GM18867 (cell line): Measurements from ENCODE around the gene EML4.

ENCODE experiments used
- ATAC-seq: cut with Tn5 transposase; IDR thresholded peaks from one replicate; pipeline ENCODE4 v1.9.1; 2021; ENCODE audit warnings: mild to moderate bottlenecking, moderate library complexity; ENCODE audit not compliant: unreplicated experiment

EML4 gene

DNA sequence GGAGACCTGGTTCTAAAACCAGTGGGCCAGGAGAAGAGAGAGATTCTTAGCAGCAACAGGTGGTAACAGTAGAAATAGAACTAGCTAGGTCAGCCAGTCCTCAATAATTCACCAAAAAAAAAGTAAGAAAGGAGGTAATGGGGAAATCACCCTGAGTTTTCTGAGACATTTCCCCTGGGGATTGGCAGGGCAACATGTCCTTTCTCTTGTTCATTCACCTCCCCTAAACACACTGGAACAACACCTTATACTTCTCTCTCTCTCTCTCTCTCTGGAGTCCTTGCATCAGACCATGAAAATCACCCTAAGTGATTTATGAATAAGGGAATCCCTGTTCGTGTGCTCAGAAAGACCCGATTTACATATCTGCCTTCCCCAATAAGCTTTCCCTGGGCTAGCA lies 127.1 kb downstream of the EML4 start:
- ATAC-seq, result no peak

DNA sequence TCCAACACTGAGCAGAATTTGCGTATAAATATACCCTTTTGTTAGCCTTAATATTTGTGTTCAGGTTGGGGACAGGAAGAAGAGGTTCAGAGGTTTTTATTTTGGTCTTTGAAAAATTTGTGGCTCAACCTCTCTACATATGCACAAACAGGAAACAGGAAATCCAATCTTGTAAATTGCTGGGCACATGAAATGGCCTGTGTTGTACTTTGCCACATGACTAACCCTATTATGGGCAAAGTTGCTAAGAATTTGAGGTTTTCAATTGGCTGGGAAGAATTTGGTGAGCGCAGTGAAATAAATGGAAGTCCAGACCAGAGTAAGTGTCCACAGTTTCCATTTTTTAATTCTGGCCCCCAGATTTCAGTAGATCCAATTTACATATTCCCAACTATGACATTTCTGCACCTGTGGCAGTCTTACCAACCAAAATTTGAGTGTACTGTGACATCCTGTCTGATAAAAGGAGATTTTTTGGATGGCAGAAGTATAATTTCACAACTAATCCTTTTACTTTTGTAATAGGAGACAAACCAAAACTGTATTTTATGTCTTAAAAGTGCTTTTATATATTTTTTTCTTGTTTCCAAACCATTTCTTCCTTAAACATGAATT lies 128.3 kb downstream of the EML4 start:
- ATAC-seq, result no peak

DNA sequence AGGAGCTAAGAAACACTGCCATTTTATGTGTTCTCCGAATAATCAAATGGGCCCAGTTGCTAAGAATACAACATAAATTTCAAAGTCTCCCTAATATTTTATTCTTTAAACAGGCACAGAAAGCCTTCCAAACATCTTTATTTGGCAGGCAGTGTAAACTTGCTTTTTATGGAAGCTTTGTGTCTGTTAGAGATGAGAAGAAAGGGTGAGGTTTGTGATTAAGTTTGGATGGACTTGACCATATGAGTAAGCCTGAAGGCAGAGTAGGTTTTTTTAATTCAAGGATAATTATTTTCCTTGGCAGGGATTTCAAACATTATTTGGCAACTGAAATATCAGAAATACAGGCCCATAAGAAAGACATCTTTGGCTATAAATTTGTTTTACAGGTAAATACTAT lies 129.0 kb downstream of the EML4 start:
- ATAC-seq, result no peak

DNA sequence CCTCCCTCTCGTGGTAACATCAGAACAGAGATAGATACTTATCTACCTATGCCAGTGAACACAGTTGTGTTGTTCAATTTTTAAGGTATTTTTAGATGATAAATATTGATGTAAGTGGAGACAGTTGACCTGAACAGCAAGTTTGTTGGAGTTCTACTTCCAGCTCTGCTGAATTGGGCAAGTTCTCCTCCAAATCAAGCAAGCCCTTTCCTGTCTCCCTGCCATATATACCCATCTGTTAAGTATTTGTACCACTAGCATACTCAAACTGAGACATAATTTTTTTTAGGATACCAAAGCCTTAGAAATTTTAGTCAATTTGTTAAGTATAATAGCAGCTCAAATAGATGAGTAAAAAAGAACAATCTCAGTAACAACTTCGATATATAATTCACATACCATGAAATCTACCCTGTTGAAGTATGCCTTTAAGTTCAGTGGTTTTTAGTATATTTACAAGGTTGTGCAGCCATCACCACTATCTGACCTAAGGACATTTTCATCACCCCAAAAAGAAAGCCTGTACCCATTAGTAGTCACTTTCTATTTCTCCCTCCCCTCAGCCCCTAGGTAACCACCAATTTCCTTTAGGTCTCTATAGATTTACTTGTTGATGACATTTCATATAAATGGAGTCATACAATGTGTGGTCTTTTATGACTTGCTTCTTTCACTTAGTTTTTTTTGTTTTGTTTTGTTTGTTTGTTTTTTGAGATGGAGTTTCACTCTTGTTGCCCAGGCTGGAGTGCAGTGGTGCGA lies 130.0 kb downstream of the EML4 start:
- no peak for ATAC-seq

DNA sequence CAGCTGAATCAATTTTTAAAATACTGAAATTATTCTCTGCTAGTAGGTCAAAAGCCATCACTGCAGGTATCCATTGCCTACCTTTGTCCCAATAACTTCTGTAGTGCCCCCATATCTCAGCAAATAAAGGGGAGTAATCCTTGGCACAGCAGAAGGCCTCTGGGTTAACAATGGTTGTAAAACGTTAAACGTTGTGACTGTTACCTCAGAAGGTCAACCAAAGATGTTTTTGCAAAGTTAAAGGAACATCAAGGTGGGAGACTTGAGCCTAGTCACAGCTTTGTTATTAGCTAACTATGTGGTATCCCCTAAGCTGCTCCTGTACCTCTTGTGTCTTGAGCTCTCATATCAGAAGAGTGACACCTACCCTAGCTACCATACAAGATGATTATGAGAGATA lies 131.4 kb downstream of the EML4 start:
- ATAC-seq, result no peak

DNA sequence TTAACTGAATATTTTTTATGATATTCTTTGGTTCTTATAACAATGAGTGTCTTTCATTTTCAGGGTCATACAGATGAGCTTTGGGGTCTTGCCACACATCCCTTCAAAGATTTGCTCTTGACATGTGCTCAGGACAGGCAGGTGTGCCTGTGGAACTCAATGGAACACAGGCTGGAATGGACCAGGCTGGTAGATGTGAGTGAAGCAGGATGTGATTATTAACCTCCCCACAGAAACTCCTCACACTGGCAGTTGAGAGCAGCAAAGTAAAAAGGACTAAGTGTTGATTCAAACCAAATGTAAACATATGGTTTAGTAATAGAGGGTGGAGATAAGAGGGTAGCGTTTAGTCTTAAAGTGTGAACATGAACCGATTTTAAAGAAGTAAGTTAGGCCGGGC lies 134.1 kb downstream of the EML4 start:
- no peak for ATAC-seq

DNA sequence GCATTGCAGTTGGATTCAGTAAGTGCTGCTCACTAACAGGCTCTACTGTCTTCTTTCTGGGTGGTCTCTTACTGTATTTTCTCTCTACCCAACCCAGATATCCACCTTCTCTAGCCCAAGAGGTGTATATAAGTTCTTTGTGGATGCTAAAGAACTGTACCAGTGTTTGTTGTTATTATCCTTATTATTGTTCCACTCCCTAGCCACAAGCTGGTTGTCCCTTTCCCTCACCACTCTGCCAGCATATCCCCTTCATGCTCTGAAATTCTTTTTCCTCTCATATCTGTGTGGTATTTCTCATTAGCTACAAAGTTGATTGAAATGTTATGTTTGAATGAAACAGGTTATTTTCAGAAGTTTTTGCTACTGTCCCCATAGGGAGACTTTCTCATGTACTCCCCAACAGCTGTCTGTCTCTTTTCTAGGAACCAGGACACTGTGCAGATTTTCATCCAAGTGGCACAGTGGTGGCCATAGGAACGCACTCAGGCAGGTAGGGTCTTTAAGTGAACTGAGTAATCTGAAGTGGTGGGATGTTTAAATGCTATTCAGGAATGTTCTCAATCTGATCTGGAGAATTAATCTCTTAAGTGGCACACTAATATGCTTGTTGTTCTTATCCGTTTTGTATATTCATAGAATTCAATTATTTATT lies 135.0 kb downstream of the EML4 start:
- no peak for ATAC-seq

DNA sequence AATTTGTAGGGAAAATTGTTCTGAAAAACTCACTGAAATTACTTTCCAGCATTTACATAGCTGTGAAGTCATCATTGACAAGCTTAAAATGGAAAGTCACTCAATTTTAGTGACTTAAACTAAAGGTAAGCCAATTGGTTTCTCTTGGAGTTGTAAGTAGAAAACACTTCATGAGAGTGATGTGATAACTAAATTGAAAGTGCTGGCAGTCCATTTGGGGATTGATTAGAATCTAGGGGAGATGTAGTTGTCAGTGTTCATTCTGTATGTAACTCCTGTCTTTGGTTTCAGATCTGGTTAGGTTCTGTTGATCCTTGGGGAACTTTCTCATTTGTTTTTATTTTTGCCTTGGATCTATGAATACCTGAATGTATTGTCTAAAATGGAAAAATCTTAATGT lies 138.0 kb downstream of the EML4 start:
- ATAC-seq, result no peak

DNA sequence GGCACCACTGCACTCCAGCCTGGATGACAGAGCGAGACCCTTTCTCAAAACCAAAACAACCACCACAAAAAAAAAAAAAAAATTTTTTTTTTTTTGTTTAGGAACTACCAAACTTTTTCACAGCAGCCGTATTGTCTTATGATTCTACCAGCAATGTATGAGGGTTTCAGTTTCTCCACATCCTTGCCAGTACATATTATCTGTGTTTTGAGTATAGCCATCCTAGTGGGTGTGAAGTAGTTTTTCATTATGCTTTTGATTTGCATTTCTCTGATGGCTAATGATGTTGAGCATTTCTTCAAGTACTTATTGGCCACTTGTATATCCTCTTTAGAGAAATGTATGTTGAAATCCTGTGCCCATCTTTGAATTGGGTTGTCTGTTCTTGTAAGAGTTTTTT lies 140.2 kb downstream of the EML4 start:
- ATAC-seq, result peak; percentile 48

DNA sequence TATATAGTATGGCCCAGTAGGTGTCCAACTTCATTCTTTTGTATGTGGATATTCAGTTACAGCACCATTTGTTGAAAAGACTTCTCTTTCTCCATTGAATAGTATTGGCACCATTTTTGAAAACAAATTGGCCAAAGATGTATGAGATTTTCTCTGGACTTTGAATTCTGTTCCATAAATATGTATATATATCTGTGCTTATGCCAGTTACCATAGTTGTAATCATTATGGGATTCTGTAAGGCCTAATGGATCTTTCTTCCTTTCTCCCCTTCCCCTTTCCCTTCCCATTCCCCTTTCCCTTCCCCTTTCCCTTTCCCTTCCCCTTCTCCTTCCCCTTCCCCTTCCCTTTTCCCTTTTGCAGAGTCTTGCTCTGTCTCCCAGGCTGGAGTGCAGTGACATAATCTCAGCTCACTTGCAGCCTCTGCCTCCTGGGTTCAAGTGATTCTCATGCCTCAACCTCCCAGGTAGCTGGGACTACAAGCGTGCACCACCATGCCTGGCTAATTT lies 140.9 kb downstream of the EML4 start:
- ATAC-seq, result no peak

DNA sequence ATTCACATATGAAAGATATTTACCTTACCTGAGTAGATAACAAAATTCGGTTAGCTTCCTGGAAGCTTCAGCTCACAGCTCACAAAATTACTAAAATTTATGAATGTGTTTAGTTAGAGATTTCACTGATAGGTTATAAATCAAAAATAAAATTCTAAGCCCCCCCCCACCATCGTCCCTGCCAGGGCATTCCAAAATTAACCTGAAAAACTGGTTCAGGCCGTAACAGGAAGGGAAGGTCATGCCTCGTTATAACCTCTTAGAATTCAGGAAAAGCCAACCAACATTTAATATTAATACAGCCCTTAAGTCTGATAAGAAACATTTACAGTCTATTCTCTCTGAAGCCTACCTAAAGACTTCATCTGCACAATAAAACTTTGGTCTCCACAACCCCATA lies 143.0 kb downstream of the EML4 start:
- no peak for ATAC-seq

DNA sequence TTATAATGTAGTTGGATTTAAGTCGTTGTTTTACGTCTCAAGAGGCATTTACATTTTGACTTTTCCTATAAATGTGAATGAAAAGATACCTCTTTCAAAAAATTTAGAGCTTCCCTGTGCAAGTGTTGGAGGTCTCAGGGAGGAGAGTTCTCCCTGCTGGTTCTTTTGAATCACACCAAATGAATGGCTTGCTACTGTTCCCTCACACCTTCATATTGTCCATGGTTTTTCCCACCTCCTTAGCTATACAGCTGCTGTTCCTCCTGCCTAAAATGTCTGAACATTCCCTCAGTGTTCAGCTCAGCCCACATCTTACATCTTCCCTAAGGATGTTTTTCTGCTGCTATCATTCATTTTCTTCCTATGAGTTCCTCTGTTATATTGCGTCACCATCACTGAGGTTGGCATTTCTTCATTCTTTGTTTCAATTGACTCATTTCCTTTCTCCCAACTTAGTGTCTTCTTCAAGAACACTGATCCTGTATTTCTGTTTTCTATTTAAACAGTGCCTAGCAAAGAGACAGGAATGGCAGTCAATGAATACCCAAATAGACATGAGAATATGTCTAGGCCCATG lies 145.8 kb downstream of the EML4 start:
- no peak for ATAC-seq

DNA sequence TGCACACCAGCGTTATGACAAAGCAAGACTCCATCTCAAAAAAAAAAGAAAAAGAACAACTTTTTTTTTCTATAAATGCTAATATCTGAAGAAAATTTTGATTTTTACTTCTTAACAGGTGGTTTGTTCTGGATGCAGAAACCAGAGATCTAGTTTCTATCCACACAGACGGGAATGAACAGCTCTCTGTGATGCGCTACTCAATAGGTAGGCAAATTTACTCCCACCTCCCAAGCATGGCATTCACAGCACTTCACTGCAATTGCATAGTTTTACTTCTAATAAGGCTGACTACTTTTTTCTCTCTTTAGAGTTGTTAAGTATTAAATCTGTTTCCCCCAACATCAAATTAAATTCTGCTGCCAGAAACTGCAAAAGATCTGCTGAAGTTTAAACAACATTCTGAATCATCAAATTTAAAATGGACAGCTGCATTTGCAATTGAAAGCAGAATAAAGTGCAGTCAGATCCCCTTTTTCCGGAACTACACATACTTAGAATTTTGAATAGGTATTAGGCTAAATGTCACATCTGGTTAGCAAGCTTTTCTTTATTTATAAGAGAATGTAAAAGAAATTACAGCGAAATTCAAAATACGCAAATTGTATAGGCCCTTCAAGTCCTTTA lies 146.8 kb downstream of the EML4 start:
- no peak for ATAC-seq

DNA sequence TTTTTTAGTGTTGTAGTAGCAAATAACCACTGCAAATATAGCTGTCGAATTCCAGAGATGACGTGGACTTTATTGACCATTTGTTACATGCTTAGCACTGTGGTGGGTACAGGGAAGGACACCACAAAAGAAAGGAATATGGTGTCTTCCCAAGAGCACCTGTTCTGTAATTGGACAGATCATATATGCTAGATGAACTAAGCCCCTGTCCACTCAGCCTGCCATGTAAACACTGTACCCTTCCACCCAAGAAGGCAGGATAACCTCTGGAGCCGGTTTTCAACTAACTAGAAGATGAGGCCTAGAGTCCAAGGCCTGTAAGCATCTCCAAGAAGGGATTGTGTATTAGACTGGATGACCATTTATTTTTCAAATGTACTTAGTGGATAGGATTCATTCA lies 147.8 kb downstream of the EML4 start:
- no peak for ATAC-seq

DNA sequence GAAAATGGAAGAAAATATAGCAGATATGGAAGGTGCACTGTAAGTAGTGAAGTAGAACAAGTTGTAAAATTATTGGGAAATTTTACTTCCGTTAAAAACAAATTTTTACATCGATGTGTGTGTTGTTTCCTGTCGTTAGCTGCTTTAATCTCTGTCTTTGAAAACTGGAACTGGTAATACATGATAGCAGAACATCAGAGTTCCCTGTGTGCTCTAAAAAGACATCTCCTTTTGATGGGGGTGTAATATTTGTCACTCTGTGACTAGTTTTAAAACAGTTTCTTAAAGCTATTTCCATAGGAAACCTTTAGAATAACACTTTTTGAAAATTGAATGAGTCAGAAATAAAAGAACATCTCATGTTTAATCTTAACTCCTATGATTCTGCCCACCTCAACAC lies 148.3 kb downstream of the EML4 start:
- no peak for ATAC-seq

DNA sequence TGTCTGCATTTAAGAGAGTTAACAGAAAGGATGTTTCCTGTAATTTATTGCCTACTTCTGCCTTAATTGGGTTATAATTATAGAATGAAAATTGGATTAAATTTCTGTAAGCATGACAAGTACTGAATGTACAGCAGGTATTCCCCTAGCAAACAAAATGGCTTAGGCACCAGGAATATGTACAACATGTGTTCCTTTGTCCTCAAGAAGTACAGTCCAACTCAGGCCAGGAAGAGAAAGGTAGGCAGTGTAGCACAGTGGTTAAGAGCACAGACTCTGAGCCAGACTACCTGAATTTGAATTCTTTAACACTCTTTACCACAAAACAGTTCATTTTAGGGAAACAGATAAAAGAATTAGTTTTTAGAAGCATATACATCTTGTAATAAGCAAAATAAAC lies 148.8 kb downstream of the EML4 start:
- no peak for ATAC-seq

DNA sequence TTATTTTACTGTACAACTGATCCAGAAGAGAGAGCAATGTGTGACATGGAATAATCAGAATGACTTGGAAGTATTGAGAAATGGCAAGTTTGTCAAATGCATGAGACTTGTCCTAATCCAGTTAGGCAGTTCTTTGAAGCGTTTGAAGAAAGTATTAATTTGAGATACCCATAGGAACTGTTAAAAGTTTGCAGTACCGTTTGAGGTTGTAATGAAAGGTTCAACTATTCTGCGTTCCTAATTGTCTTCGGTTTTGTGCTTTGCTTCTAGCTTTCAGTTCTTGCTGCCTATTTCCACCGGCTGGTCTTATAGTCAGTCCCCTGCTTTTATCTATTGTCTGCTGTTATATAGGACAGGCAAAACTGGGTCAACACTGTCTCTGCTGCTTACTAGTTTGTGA lies 150.1 kb downstream of the EML4 start:
- no peak for ATAC-seq

DNA sequence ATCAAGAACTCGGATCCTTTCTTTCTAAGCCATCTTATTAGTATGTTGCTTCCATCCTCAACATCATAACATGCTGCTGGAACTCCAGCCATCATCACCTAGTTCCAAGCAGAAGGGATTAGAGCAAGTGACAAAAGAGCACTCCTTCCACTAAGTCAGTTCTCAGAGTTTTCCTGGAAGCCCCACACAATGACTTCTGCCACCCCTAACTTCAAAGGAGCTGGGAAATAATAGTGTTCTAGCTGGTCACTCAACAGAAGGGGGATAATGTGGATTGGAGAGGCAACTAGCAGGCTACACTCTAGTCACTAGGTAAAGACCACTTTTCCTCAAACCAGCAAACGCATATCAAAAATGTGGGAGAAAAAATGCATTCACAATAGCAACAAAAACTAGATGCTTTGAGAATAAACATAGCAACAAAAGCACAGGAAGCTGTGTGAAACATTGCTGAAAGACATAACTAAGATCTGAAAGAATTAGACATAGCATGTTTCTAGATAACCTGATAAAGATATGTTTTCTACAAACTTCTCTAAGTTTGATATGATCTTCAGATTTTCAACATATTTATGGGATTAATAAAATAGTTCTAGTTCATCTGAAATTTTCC lies 152.4 kb downstream of the EML4 start:
- ATAC-seq, result no peak

DNA sequence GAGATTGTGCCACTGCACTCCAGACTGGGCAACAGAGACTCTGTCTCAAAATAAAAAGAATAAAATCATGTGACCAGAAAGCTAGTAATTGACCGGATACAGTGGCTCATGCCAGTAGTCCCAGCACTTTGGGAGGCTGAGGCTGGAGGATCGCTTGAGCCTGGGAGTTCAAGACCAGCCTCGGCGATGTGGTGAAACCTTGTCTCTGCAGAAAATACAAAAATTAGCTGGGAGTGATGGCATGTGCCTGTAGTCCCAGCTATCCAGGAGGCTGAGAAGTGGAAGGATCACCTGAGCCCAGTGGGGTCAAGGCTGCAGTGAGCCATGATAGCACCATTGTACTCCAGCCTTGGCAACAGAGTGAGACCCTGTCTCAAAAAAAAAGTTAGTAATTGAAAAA lies 155.1 kb downstream of the EML4 start:
- no peak for ATAC-seq

DNA sequence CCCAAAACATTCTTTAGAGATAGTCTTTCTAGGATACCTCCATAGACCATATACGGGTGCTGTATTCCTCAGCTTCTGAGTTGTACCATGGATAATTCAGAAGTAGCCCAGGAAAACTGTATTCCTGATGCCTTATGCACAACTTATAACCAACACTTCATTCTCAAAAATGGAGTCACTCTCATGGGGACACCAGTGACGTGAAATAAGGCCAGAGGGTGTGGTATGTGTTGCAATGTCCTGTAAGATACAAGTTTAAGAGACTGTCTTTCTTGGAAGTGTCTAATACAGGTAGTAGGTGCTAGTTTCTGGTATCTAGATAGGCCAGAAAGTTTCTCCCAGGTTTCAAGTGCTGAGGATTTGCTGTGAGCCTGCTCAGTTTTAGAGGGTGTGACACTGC lies 155.8 kb downstream of the EML4 start:
- no peak for ATAC-seq

DNA sequence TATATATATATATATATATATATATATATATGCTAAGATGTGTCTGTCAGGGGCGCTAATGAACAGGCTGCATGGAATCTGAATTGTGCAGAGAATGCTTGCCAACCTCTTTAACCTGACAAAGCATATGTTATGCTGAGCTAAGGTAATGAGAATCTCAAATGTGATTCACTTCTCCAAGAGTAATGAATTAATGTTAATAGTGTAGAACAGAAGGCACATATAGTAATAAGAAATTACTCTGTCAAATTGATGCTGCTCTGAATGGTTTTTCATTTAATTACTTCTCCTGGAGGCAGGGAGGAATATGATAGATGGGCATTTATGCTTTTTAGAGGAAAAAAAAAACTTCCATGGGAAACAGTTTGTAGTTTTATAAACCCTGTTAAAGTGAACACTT lies 156.5 kb downstream of the EML4 start:
- no peak for ATAC-seq
